Ammon's horn (tissue), 1 donor: ENCODE results near the gene CFAP251.

Source experiments
- DNase-seq: peaks from one replicate; pipeline ENCODE4 v3.0.0-alpha.2; 2016; ENCODE audit warnings: low spot score

The CFAP251 gene

GRCh38 chr12:122052285-122052684 lies 133.9 kb downstream of the CFAP251 start:
- no peak for DNase-seq
